Activated B cell treated with CpG ODN at 0.5 μM for 24 hours (primary cell): Measurements from ENCODE around the gene HOXA9. TPM values are rescaled to one million over a fixed set of nuclear protein-coding genes. Genes with fewer than 3 reads are reported as not detected.

Source experiments
- ATAC-seq: fragments of 200-7000 bp; cut with Tn5 transposase; one replicate; pipeline ENCODE4 v1.10.0; 2021; ENCODE audit warnings: low read depth, mild to moderate bottlenecking, moderate library complexity
- CTCF ChIA-PET: fragments of 350-600 bp; sonication (Branson Sonifier 250); formaldehyde crosslinking; loops from one replicate; lab custom pipeline; 2021; ENCODE audit warnings: antibody characterized with exemption; lab: Charles Lee
- POLR2A ChIA-PET: fragments of 350-600 bp; sonication (Branson Sonifier 250); formaldehyde crosslinking; loops from one replicate; lab custom pipeline; 2021; ENCODE audit warnings: antibody characterized with exemption; lab: Charles Lee
- DNase-seq: peaks from one replicate; pipeline ENCODE4 v3.0.0; 2022
- H3K27ac Mint-ChIP-seq: one replicate; pipeline ENCODE4 v1.8.0; 2020; ENCODE audit warnings: mixed read lengths
- H3K27me3 Mint-ChIP-seq: one replicate; pipeline ENCODE4 v1.8.0; 2021; ENCODE audit warnings: mixed read lengths
- H3K36me3 Mint-ChIP-seq: one replicate; pipeline ENCODE4 v1.8.0; 2021; ENCODE audit warnings: low read depth, mixed read lengths
- H3K4me1 Mint-ChIP-seq: one replicate; pipeline ENCODE4 v1.8.0; 2021; ENCODE audit warnings: mixed read lengths
- H3K4me3 Mint-ChIP-seq: one replicate; pipeline ENCODE4 v1.8.0; 2020; ENCODE audit warnings: mild to moderate bottlenecking, mixed read lengths
- H3K9me3 Mint-ChIP-seq: one replicate; pipeline ENCODE4 v1.8.0; 2020; ENCODE audit warnings: mixed read lengths
- CTCF ChIP-seq: fragments of 200-600 bp; IDR thresholded peaks from one replicate; pipeline ENCODE4 v1.8.0; 2022; ENCODE audit warnings: antibody characterized with exemption, mild to moderate bottlenecking
- intact Hi-C: fragments of 100-400 bp; cut with micrococcal nuclease; formaldehyde crosslinking; loops from one replicate; pipeline ENCODE4 v1.15.1; 2024
- total RNA-seq: library from RNA; stranded (reverse); gene quantifications from 2 replicates; pipeline ENCODE4 v1.2.3, GENCODE V29; 2022

Gene HOXA9
- total RNA-seq, 1 donor from 2014 or later: not detected

- H3K36me3 Mint-ChIP-seq: no peaks in the 10 kb centered on the region
- no peaks in the 10 kb centered on the region for H3K9me3 Mint-ChIP-seq
- CTCF ChIA-PET: interaction anchor here (0.6 to 1.8 kb wide), 3 partner anchors 10 to 570 kb away, joined by 3 to 5 read pairs (median 4); no protein-coding TSS in a partner anchor
- intact Hi-C loops: no loop called here
- H3K4me3 Mint-ChIP-seq: no peak overlapping the region
- ATAC-seq: no peak
- H3K27ac Mint-ChIP-seq: no peak overlapping the region
- H3K27me3 Mint-ChIP-seq: peaks cover 81% of the 10 kb centered on the region
- peaks cover 29% of the 10 kb centered on the region for H3K4me1 Mint-ChIP-seq
- no peak for DNase-seq
- no peak for TF ChIP-seq CTCF
- POLR2A ChIA-PET: no interaction called here
Observed at GRCh38 chr7:27204851-27205322, 39.5 kb upstream of the HOXA9 start.

- no peaks in the 10 kb centered on the region for H3K9me3 Mint-ChIP-seq
- H3K27ac Mint-ChIP-seq: no peak overlapping the region
- peaks cover 78% of the 10 kb centered on the region for H3K27me3 Mint-ChIP-seq
- no peak for TF ChIP-seq CTCF
- intact Hi-C loops: loop anchor here (2.0 kb wide), 1 partner anchor 37 kb away; no protein-coding TSS in a partner anchor
- H3K4me1 Mint-ChIP-seq: peaks cover 30% of the 10 kb centered on the region
- ChIA-PET CTCF (no interaction called here), POLR2A (no interaction called here)
- DNase-seq (no peak), ATAC-seq (no peak)
- H3K36me3 Mint-ChIP-seq: no peaks in the 10 kb centered on the region
- no peak overlapping the region for H3K4me3 Mint-ChIP-seq
Observed at GRCh38 chr7:27203964-27204594, 38.7 kb upstream of the HOXA9 start.

- intact Hi-C loops: loop anchor here (2.0 kb wide), 1 partner anchor 37 kb away; no protein-coding TSS in a partner anchor
- no peaks in the 10 kb centered on the region for H3K9me3 Mint-ChIP-seq
- peaks cover 73% of the 10 kb centered on the region for H3K27me3 Mint-ChIP-seq
- ChIA-PET CTCF (no interaction called here), POLR2A (no interaction called here)
- H3K4me1 Mint-ChIP-seq: peaks cover 33% of the 10 kb centered on the region
- ATAC-seq (no peak), DNase-seq (no peak)
- no peaks in the 10 kb centered on the region for H3K36me3 Mint-ChIP-seq
- TF ChIP-seq CTCF: no peak
- no peak overlapping the region for H3K4me3 Mint-ChIP-seq
- no peak overlapping the region for H3K27ac Mint-ChIP-seq
Observed at GRCh38 chr7:27203365-27203953, 38.1 kb upstream of the HOXA9 start.

- intact Hi-C loops: loop anchor here (2.0 kb wide), 1 partner anchor 38 kb away; no protein-coding TSS in a partner anchor
- Mint-ChIP-seq H3K36me3 (no peaks in the 10 kb centered on the region), H3K4me3 (no peak overlapping the region), H3K9me3 (no peaks in the 10 kb centered on the region), H3K27ac (peak overlapping the region; percentile 35), H3K4me1 (peaks cover 33% of the 10 kb centered on the region), H3K27me3 (peaks cover 75% of the 10 kb centered on the region)
- TF ChIP-seq CTCF: no peak
- CTCF ChIA-PET: no interaction called here
- POLR2A ChIA-PET: no interaction called here
- ATAC-seq (no peak), DNase-seq (no peak)
Observed at GRCh38 chr7:27202862-27203134, 37.5 kb upstream of the HOXA9 start.

- Mint-ChIP-seq H3K4me3 (no peak overlapping the region), H3K27me3 (peaks cover 76% of the 10 kb centered on the region), H3K36me3 (no peaks in the 10 kb centered on the region), H3K27ac (no peak overlapping the region), H3K4me1 (peaks cover 33% of the 10 kb centered on the region), H3K9me3 (no peaks in the 10 kb centered on the region)
- no peak for TF ChIP-seq CTCF
- ChIA-PET CTCF (interaction anchor here (1.1 kb wide), 1 partner anchor 18 kb away, joined by 3 read pairs; no protein-coding TSS in a partner anchor), POLR2A (no interaction called here)
- intact Hi-C loops: loop anchor here (2.0 kb wide), 1 partner anchor 39 kb away; no protein-coding TSS in a partner anchor
- DNase-seq (no peak), ATAC-seq (no peak)
Observed at GRCh38 chr7:27202018-27202861, 36.9 kb upstream of the HOXA9 start.
